Measurements from ENCODE around the gene GOLGA6A. TPM values are rescaled to one million over a fixed set of nuclear protein-coding genes. Genes with fewer than 3 reads are reported as not detected.

GOLGA6A gene
- total and polyA plus RNA-seq, 3 experiments from 2014 or later, result 0.07 TPM; not detected in 2

DNA sequence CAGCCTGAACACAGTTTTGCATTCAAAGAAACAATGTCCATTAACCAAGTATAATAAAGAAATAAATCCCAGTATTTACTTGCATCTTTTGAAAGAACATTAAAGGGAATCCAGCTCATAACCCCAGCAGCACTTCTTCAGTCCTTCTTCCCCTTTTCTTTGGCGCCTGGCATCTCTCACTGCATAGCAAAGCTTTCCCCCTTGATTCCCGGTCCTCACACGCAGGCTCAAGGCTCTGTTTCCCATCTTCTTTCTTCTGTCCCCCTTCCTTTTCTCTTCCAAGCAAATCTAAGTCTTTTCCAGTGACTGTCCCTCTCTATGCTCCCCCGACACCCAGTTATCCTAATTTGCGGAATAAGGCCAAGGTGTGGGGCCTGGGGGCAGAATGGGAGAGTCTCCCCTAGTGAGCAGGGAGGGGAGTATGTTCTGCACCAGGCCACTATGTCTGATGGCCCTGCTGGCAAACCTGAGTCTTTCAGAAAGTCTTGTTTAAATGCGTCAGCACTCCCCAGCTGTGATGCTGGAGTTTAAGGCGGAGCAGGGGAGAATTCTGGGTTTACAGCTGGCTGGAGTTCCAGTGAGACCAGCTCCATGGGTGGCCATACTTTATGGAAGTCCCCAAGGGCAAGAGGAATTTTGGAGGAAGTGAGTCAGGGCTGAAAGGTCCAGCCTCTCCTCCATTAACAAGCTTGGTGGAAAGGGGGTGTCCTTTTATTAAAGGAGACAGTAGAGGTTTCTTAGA lies 42.1 kb downstream of the GOLGA6A start:
- Histone ChIP-seq H3K27ac (ENCODE audit: low read depth, low read length) (no peak overlapping the region), H3K4me3 (ENCODE audit: low read length) (no peak overlapping the region), H3K4me1 (ENCODE audit: insufficient read depth, low read length) (no peaks in the 10 kb centered on the region), H3K27me3 (ENCODE audit: insufficient read depth, low read length, poor library complexity, severe bottlenecking) (no peaks in the 10 kb centered on the region), H3K9me3 (ENCODE audit: low read length) (no peaks in the 10 kb centered on the region), H3K36me3 (ENCODE audit: insufficient read depth, low read length) (peaks cover 10% of the 10 kb centered on the region)
- H3K9me3 Mint-ChIP-seq, result no peaks in the 10 kb centered on the region
- no peaks in the 10 kb centered on the region for H3K27me3 Mint-ChIP-seq
- DNase-seq, result no peak
- no peaks in the 10 kb centered on the region for H3K4me1 Mint-ChIP-seq
- ChIA-PET CTCF (interaction anchor here (0.7 to 1.1 kb wide), 3 partner anchors 8 to 112 kb away, joined by 3 to 4 read pairs (median 3); no protein-coding TSS in a partner anchor), POLR2A (no interaction called here)
- peaks cover 0 to 69% (median 2%) of the 10 kb centered on the region in 3 donors for H3K36me3 Mint-ChIP-seq
- H3K27ac Mint-ChIP-seq, result peak overlapping the region in 5 of 8 donors; percentile 44 to 65 (median 53)
- H3K4me3 Mint-ChIP-seq, result no peak overlapping the region

DNA sequence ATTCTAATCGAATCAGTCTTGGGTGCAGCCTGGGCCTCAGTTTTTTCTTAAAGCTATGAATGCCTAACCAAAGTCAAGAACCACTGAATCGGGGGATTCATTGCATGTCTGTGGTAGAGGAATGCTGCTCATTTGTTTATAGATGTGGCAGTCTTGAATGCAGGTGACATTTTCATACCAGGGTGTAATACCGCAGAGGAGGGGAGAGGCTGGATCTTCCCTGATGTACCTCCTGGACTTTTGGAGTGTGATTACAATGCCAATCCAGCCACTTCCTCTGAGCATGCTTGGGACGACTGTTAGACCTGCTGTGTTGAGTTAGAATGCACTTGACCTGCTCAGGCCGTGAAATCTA lies 42.7 kb downstream of the GOLGA6A start:
- Mint-ChIP-seq H3K27me3 (no peaks in the 10 kb centered on the region), H3K27ac (peak overlapping the region in 3 of 8 donors; percentile 23 to 44 (median 44)), H3K4me1 (no peaks in the 10 kb centered on the region), H3K4me3 (no peak overlapping the region), H3K36me3 (peaks cover 0 to 70% (median 2%) of the 10 kb centered on the region in 3 donors), H3K9me3 (no peaks in the 10 kb centered on the region)
- Histone ChIP-seq H3K27ac (ENCODE audit: low read depth, low read length) (no peak overlapping the region), H3K9me3 (ENCODE audit: low read length) (no peaks in the 10 kb centered on the region), H3K4me3 (ENCODE audit: low read length) (no peak overlapping the region), H3K27me3 (ENCODE audit: insufficient read depth, low read length, poor library complexity, severe bottlenecking) (no peaks in the 10 kb centered on the region), H3K36me3 (ENCODE audit: insufficient read depth, low read length) (peaks cover 10% of the 10 kb centered on the region), H3K4me1 (ENCODE audit: insufficient read depth, low read length) (no peaks in the 10 kb centered on the region)
- POLR2A ChIA-PET, result no interaction called here
- CTCF ChIA-PET, result no interaction called here
- no peak for DNase-seq

DNA sequence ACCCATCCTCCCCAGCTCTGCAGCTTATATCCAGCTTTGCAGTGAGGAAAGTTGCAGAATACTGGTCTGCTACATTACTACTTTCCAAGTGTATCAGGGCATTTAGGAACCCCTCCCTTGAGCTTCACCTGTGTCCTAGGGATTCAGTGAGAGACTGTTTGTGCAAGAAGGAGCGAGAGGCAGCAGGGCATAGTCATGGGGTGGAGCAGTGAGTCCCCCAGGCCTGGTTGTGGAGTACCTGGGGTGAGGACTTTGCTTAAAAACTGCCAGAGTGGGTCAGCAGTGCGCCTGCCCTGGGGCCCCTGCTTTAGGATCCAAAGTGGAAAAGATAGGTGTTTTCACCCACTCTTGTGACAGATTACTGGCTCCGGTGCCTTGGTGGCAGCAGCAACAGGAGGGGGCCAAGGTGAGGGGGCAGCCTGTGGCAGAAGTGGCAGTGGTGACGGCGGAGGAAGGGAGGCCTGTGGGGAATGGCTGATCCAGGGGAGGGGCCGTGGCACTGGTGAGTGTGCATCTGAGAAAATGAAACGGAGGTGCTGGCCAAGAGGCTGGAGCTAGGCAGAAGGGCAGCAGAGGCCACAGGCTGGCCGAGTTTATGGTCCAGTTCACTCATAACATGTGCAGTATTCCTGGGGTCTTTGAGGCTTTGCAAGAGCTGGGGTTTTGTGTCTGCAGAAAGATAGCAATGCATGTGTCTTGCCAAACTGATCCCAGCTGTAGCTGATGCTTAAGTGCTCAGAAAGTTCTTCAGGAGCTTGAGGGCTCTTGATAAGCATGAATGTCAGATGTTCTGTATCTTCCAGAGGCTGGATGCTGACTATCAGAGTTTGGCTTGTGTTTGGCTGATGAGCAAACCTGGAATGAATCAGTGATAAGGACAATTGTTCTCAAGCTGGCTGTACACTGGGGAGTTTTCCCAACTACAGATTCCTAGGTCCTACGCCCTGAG lies 43.4 kb downstream of the GOLGA6A start:
- Mint-ChIP-seq H3K9me3 (no peaks in the 10 kb centered on the region), H3K36me3 (peaks cover 0 to 73% (median 6%) of the 10 kb centered on the region in 3 donors), H3K27me3 (no peaks in the 10 kb centered on the region), H3K4me1 (no peaks in the 10 kb centered on the region), H3K27ac (peak overlapping the region in 5 of 8 donors; percentile 17 to 52 (median 48)), H3K4me3 (no peak overlapping the region)
- ChIA-PET CTCF (interaction anchor here (0.8 to 1.1 kb wide), 2 partner anchors 9 to 66 kb away, joined by 3 read pairs; no protein-coding TSS in a partner anchor), POLR2A (no interaction called here)
- Histone ChIP-seq H3K27me3 (ENCODE audit: insufficient read depth, low read length, poor library complexity, severe bottlenecking) (no peaks in the 10 kb centered on the region), H3K4me1 (ENCODE audit: insufficient read depth, low read length) (no peaks in the 10 kb centered on the region), H3K9me3 (ENCODE audit: low read length) (no peaks in the 10 kb centered on the region), H3K27ac (ENCODE audit: low read depth, low read length) (no peak overlapping the region), H3K4me3 (ENCODE audit: low read length) (no peak overlapping the region), H3K36me3 (ENCODE audit: insufficient read depth, low read length) (peaks cover 13% of the 10 kb centered on the region)
- no peak for DNase-seq

DNA sequence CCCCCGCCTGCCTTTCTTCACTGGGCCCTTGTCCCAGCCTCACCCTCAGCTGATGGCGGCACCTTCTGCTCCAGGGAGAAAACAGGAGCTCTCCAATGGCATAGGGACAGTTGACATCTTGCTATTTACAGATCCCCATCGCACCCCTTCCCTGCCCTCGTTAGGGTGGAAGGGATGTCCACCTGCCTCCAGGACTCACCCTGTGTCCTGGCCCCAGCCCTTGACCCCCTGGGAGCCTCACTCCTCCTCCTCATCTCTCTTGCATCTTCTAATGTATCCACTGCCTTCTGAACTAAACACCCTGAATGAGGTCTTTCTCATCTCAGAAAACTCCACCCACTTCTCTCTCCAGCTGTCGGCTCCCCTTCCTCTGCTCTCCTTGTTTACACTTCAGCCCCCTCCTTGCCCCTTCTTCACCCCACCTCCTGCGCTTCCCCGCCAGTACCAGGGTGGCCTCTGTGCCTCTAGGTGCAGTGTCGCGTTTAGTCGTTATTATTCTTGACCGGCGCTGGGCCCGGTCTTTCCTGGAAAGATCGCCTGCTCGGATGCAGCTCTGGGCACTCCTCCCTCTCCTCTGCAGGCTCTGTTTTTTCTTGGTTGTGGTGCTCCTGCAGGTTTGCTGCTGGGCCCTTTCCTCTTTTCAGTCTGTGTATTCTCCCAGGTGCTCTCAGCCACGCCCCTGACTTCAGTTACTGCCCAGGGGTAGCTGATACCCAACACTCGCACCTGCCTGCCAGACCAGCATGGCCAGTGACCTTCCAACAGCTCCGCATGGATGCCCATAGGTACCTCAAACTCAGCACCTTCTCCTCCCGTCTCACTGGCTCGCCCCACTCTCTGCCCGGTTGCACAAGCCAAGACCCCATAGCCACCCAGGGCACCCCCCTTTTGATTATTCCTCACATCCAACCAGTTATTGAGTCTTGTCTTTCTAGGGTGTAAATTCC lies 44.9 kb downstream of the GOLGA6A start:
- Mint-ChIP-seq H3K4me1 (no peaks in the 10 kb centered on the region), H3K27me3 (no peaks in the 10 kb centered on the region), H3K27ac (peak overlapping the region in 3 of 8 donors; percentile 33 to 72 (median 39)), H3K36me3 (peaks cover 0 to 70% (median 8%) of the 10 kb centered on the region in 3 donors), H3K4me3 (no peak overlapping the region), H3K9me3 (no peaks in the 10 kb centered on the region)
- Histone ChIP-seq H3K4me1 (ENCODE audit: insufficient read depth, low read length) (no peaks in the 10 kb centered on the region), H3K9me3 (ENCODE audit: low read length) (no peaks in the 10 kb centered on the region), H3K36me3 (ENCODE audit: insufficient read depth, low read length) (peaks cover 26% of the 10 kb centered on the region), H3K27ac (ENCODE audit: low read depth, low read length) (no peak overlapping the region), H3K4me3 (ENCODE audit: low read length) (no peak overlapping the region), H3K27me3 (ENCODE audit: insufficient read depth, low read length, poor library complexity, severe bottlenecking) (no peaks in the 10 kb centered on the region)
- CTCF ChIA-PET, result interaction anchor here (0.8 to 1.1 kb wide), 2 partner anchors 10 to 64 kb away, joined by 3 read pairs; no protein-coding TSS in a partner anchor
- no peak for DNase-seq
- POLR2A ChIA-PET, result no interaction called here

DNA sequence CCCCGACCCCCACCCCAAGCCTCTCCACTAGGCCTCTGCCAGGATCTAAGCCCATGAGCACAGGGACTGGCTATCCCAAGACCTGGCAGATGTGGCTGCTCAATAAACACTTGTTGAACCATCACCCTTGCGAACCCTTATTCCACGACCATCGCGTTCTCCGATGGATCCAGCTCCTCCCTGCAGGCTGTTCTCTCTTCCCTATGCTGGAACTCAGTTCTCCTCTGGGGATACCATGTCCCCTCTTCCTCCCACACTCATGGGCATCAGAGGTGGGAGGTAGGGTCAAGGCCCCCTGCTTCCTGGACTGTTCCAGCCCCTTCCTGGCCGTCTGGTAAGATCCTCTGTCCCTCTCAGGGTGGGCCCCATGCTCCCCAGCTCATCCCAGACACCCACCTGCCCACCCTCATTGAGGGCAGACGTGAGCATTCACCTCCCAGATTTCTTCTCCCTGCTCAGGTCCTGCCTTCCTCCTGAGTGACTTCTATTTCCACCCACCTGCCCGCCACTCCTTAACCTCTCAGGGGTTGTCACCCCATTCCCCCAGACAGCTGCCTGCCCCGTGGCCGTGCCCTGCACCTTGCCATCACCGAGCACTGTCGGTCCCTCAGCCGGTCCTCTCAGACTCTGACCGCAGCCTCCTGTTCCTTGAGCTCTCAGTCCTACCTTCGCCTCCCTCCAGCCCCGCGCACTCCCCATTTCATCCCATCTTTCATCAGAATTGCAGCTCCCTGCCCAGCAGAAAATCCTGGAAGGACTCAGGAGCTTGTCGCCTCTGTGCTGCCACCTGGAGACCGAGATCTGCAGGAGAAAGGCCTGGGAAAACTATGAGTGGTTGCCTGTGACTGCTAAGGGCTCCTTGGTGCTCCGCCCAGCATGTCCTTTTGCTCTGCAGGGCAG lies 45.8 kb downstream of the GOLGA6A start:
- no peaks in the 10 kb centered on the region for H3K27me3 Mint-ChIP-seq
- Histone ChIP-seq H3K27me3 (ENCODE audit: insufficient read depth, low read length, poor library complexity, severe bottlenecking) (no peaks in the 10 kb centered on the region), H3K4me3 (ENCODE audit: low read length) (no peak overlapping the region), H3K27ac (ENCODE audit: low read depth, low read length) (no peak overlapping the region), H3K9me3 (ENCODE audit: low read length) (no peaks in the 10 kb centered on the region), H3K4me1 (ENCODE audit: insufficient read depth, low read length) (no peaks in the 10 kb centered on the region), H3K36me3 (ENCODE audit: insufficient read depth, low read length) (peaks cover 31% of the 10 kb centered on the region)
- peaks cover 0 to 76% (median 8%) of the 10 kb centered on the region in 3 donors for H3K36me3 Mint-ChIP-seq
- no peak overlapping the region for H3K4me3 Mint-ChIP-seq
- no peaks in the 10 kb centered on the region for H3K9me3 Mint-ChIP-seq
- H3K27ac Mint-ChIP-seq, result peak overlapping the region in 3 of 8 donors; percentile 17 to 82 (median 38)
- ChIA-PET POLR2A (no interaction called here), CTCF (no interaction called here)
- no peak for DNase-seq
- no peaks in the 10 kb centered on the region for H3K4me1 Mint-ChIP-seq

DNA sequence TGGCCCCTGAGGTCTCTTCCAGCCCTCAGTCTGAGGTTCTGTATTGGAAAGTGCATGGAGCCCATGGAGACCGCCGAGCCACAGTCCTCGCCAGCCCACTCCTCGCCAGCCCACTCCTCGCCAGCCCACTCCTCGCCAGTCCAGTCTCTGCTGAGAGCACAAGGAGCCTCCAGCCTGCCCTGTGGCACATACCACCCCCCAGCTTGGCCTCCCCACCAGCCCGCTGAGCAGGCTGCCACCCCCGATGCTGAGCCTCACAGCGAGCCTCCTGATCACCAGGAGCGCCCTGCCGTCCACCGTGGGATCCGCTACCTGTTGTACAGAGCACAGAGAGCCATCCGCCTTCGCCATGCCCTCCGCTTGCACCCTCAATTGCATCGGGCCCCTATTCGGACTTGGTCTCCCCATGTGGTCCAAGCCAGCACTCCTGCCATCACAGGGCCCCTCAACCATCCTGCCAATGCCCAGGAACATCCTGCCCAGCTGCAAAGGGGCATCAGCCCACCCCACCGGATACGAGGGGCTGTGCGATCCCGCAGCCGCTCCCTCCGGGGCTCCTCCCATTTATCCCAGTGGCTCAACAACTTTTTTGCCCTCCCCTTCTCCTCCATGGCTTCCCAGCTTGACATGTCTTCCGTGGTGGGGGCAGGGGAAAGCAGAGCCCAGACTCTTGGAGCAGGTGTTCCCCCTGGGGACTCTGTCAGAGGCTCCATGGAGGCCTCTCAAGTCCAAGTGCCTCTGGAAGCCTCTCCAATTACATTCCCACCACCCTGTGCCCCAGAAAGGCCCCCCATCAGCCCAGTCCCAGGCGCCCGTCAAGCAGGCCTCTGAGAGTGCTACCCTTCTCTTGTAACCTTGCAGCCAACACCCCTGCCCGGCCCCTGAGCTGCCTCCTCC lies 47.0 kb downstream of the GOLGA6A start:
- Histone ChIP-seq H3K4me3 (ENCODE audit: low read length) (no peak overlapping the region), H3K27ac (ENCODE audit: low read depth, low read length) (no peak overlapping the region), H3K4me1 (ENCODE audit: insufficient read depth, low read length) (no peaks in the 10 kb centered on the region), H3K36me3 (ENCODE audit: insufficient read depth, low read length) (peaks cover 31% of the 10 kb centered on the region), H3K9me3 (ENCODE audit: low read length) (no peaks in the 10 kb centered on the region), H3K27me3 (ENCODE audit: insufficient read depth, low read length, poor library complexity, severe bottlenecking) (no peaks in the 10 kb centered on the region)
- H3K36me3 Mint-ChIP-seq, result peaks cover 0 to 79% (median 10%) of the 10 kb centered on the region in 3 donors
- peak overlapping the region in 2 of 8 donors; percentile 27 to 35 for H3K27ac Mint-ChIP-seq
- no peak for DNase-seq
- no peaks in the 10 kb centered on the region for H3K4me1 Mint-ChIP-seq
- no peaks in the 10 kb centered on the region for H3K9me3 Mint-ChIP-seq
- CTCF ChIA-PET, result no interaction called here
- H3K27me3 Mint-ChIP-seq, result no peaks in the 10 kb centered on the region
- POLR2A ChIA-PET, result no interaction called here
- H3K4me3 Mint-ChIP-seq, result peak overlapping the region in 1 of 7 donors; percentile 40
